Loucy (cell line): Measurements from ENCODE around the gene PCBD2.

Source experiments
- H2AFZ ChIP-seq: fragments of 200-600 bp; sonication (generic); 2 replicates; pipeline ENCODE4 v1.6.0; 2016; ENCODE audit warnings: antibody characterized with exemption, mild to moderate bottlenecking, low read length, moderate library complexity
- H3F3A ChIP-seq: fragments of 200-600 bp; 2 replicates; pipeline ENCODE4 v1.6.0; 2016; ENCODE audit warnings: antibody characterized with exemption, low read depth, mild to moderate bottlenecking
- H3K27me3 ChIP-seq: fragments of 200-600 bp; sonication (generic); 2 replicates; pipeline ENCODE4 v1.6.1; 2014; ENCODE audit warnings: low read length, mild to moderate bottlenecking; ENCODE audit not compliant: insufficient read depth, poor library complexity, severe bottlenecking
- H3K36me3 ChIP-seq: fragments of 200-600 bp; sonication (generic); 2 replicates; pipeline ENCODE4 v1.6.1; 2016; ENCODE audit warnings: low read length; ENCODE audit not compliant: insufficient read depth
- H3K4me1 ChIP-seq: fragments of 200-600 bp; sonication (generic); 2 replicates; pipeline ENCODE4 v1.5.1; 2014; ENCODE audit warnings: low read length, mild to moderate bottlenecking; ENCODE audit not compliant: insufficient read depth, poor library complexity, severe bottlenecking
- H3K4me2 ChIP-seq: fragments of 200-600 bp; sonication (generic); 2 replicates; pipeline ENCODE4 v1.6.0; 2014; ENCODE audit warnings: antibody characterized with exemption, low read length, low read depth, mild to moderate bottlenecking; ENCODE audit not compliant: poor library complexity, severe bottlenecking
- H3K4me3 ChIP-seq: fragments of 200-600 bp; sonication (generic); 2 replicates; pipeline ENCODE4 v1.5.1; 2014; ENCODE audit warnings: low read length, mild to moderate bottlenecking, mixed read lengths; ENCODE audit not compliant: poor library complexity, severe bottlenecking
- H3K79me2 ChIP-seq: fragments of 200-600 bp; sonication (generic); 2 replicates; pipeline ENCODE4 v1.6.1; 2014; ENCODE audit warnings: low read length; ENCODE audit not compliant: insufficient read depth
- H3K9ac ChIP-seq: fragments of 200-600 bp; sonication (generic); 2 replicates; pipeline ENCODE4 v1.6.0; 2014; ENCODE audit warnings: mild to moderate bottlenecking, low read depth, low read length, moderate library complexity; ENCODE audit not compliant: poor library complexity, severe bottlenecking
- H3K9me2 ChIP-seq: fragments of 200-600 bp; sonication (generic); replicated peaks from 2 replicates; pipeline ENCODE4 v1.6.1; 2016; ENCODE audit warnings: low read depth, low read length, mixed read lengths
- H3K9me3 ChIP-seq: fragments of 200-600 bp; sonication (generic); 2 replicates; pipeline ENCODE4 v1.6.1; 2014; ENCODE audit warnings: mild to moderate bottlenecking, antibody characterized with exemption, low read length, low read depth; ENCODE audit not compliant: insufficient read depth
- H4K20me1 ChIP-seq: fragments of 200-600 bp; sonication (generic); 2 replicates; pipeline ENCODE4 v1.6.0; 2014; ENCODE audit warnings: antibody characterized with exemption, low read length, mild to moderate bottlenecking; ENCODE audit not compliant: insufficient read depth, poor library complexity, severe bottlenecking
- EZH2phosphoT487 ChIP-seq: fragments of 200-600 bp; IDR thresholded peaks from 2 replicates; pipeline ENCODE4 v1.6.1; 2018; ENCODE audit warnings: antibody characterized with exemption, mild to moderate bottlenecking, moderate library complexity, borderline replicate concordance
- TF ChIP-seq, protein P1 (sequence below): fragments of 200-600 bp; sonication (generic); conservative IDR thresholded peaks from 2 replicates; pipeline ENCODE4 v1.5.1; 2014; ENCODE audit warnings: mild to moderate bottlenecking, antibody characterized with exemption, low read length

PCBD2 gene

GRCh38 chr5:134917070-134917815, 12.3 kb downstream of the PCBD2 start:
- Histone ChIP-seq H3K9ac (no peak overlapping the region), H3K4me3 (no peak overlapping the region), H3K9me2 (no peaks in the 10 kb centered on the region), H3K27me3 (no peaks in the 10 kb centered on the region), H3K36me3 (no peaks in the 10 kb centered on the region), H4K20me1 (no peaks in the 10 kb centered on the region), H3F3A (no peaks in the 10 kb centered on the region), H3K9me3 (no peaks in the 10 kb centered on the region), H3K79me2 (no peaks in the 10 kb centered on the region), H2AFZ (no peak overlapping the region), H3K4me1 (no peaks in the 10 kb centered on the region), H3K4me2 (no peak overlapping the region)
- no peak for TF ChIP-seq EZH2phosphoT487
- TF ChIP-seq, protein P1, sequence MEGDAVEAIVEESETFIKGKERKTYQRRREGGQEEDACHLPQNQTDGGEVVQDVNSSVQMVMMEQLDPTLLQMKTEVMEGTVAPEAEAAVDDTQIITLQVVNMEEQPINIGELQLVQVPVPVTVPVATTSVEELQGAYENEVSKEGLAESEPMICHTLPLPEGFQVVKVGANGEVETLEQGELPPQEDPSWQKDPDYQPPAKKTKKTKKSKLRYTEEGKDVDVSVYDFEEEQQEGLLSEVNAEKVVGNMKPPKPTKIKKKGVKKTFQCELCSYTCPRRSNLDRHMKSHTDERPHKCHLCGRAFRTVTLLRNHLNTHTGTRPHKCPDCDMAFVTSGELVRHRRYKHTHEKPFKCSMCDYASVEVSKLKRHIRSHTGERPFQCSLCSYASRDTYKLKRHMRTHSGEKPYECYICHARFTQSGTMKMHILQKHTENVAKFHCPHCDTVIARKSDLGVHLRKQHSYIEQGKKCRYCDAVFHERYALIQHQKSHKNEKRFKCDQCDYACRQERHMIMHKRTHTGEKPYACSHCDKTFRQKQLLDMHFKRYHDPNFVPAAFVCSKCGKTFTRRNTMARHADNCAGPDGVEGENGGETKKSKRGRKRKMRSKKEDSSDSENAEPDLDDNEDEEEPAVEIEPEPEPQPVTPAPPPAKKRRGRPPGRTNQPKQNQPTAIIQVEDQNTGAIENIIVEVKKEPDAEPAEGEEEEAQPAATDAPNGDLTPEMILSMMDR = no peak; the same call in none of the 2 replicates

GRCh38 chr5:134918861-134919260, 13.9 kb downstream of the PCBD2 start:
- TF ChIP-seq, protein P1 = no peak
- no peak for TF ChIP-seq EZH2phosphoT487
- Histone ChIP-seq H3K9ac (no peak overlapping the region), H3K9me3 (no peaks in the 10 kb centered on the region), H3K36me3 (no peaks in the 10 kb centered on the region), H3K4me2 (no peak overlapping the region), H3K27me3 (no peaks in the 10 kb centered on the region), H3K4me1 (no peaks in the 10 kb centered on the region), H2AFZ (no peak overlapping the region), H3F3A (no peaks in the 10 kb centered on the region), H3K79me2 (no peaks in the 10 kb centered on the region), H3K4me3 (no peak overlapping the region), H4K20me1 (no peaks in the 10 kb centered on the region), H3K9me2 (no peaks in the 10 kb centered on the region)

GRCh38 chr5:134920848-134921575, 16.1 kb downstream of the PCBD2 start:
- no peak overlapping the region for H2AFZ ChIP-seq
- no peaks in the 10 kb centered on the region for H3K36me3 ChIP-seq
- H3K4me2 ChIP-seq = no peak overlapping the region
- H3K4me1 ChIP-seq = no peaks in the 10 kb centered on the region
- no peak overlapping the region for H3K4me3 ChIP-seq
- no peaks in the 10 kb centered on the region for H3K27me3 ChIP-seq
- no peaks in the 10 kb centered on the region for H3K79me2 ChIP-seq
- TF ChIP-seq, protein P1 = no peak
- no peak for TF ChIP-seq EZH2phosphoT487
- H3K9ac ChIP-seq = no peak overlapping the region
- H3K9me3 ChIP-seq = no peaks in the 10 kb centered on the region
- no peaks in the 10 kb centered on the region for H3K9me2 ChIP-seq
- no peaks in the 10 kb centered on the region for H4K20me1 ChIP-seq
- H3F3A ChIP-seq = no peaks in the 10 kb centered on the region
